Measurements from ENCODE around the gene CABP4.
"Not testable (repeated sequence)": the region's sequence is repeated elsewhere in the genome, so short reads cannot be mapped to it uniquely, and the experiment has no call there.

Gene CABP4

DNA sequence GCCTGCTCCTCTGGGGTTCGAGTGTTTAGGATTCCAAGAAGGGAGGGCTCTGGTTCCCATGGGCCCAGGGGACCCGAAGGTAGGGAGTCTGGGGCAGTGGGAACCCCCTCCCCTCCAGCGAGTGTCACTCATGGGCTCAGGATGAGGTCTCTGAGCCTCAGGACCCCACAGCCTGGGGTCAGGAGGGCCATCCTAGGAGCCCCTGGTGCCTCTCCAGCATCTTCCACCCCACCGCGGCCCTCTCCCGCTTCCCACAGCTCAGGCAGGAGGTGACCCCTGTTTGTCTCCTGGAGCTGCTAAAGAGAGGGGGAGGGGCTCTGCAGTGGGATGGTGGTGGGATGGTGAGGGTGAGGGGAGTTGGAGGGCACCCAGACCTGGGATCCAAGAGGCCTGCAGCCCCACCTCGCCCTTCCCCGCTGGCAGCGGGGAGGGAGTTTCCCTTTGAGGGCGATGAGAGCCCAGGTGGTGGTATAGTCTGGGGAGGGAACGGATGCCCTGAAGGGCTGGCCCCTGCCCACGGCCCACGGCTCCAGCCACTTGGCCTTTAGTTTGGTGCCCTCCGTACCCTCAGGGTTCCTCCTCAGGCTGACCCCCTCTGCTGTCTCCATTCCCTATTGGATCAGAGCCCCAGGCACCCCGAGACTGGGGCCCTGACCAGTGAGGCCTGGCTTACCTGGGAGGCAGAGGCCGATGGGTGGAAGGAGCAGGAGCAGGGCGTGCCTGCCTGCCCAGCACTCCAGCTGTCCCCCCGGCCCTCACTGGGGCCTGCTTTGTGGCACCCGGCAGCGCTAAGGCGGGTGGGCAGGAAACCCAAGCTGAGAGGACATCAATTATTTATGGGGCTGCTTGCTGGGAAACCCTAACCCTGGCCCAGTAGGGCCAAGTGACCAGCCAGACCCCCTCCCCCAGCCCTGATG is 1.1 kb upstream of the CABP4 start:
- no peak for DNase-seq (ENCODE audit: low read depth in 2 of 2)

DNA sequence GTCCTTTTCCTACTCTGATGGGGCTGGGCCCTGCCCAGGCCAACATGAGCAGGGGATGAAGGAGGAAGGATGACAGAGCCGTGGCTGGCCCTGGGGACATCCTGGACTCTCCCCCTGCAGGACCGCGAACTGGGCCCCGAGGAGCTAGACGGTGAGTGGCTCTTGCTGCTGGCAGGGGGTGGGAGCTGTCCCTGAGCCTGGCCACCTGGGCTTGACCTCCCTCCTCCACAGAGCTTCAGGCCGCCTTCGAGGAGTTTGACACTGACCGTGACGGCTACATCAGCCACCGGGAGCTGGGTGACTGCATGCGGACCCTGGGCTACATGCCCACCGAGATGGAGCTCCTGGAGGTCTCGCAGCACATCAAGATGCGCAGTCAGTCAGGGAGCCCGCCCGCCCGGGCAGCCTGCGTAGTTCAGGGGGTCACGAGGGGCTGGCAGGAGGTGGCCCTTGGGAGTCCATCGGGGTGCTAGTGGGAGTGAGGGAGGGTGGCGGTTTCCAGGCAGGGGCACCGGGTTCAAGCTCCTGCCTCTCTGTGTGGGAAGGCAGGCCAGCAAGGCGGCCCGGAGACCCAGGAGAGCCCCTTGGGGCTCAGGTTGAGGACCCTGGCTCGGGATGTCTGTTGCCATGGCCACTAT is 1.0 kb downstream of the CABP4 start:
- no peak for DNase-seq (ENCODE audit: low read depth in 2 of 2)

DNA sequence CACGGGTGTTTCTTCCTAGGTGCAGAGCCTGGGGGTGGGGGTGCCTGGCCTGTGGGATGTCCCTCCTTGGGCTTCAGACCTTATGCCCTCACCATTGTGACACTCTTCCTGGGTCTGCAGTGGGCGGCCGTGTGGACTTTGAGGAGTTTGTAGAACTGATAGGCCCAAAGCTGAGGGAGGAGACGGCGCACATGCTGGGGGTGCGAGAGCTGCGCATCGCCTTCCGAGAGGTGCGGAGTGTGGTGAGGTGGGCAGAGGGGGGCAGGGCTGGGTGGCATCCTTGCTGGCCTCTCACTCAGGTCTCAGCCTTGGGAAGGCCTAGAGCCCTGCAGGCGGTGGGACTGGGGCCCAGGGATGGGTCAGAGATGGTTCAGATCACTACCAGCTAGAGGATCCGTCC is 2.3 kb downstream of the CABP4 start:
- DNase-seq (ENCODE audit: low read depth in 2 of 2): no peak

DNA sequence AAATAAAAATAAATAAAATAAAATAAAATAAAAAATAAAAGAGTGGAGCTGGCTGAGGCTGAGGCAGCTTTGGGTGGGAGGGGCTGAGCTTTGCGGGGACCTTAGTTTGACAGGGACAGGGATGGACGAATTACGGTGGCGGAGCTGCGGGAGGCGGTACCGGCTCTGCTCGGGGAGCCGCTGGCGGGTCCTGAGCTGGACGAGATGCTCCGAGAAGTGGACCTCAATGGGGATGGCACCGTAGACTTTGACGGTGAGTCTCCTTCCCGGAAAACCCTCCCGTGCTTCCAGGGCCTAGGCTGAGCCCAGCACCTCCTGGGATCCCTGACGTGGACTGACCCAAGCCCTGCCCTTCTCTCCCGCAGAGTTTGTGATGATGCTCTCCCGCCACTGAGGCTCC is 3.1 kb downstream of the CABP4 start:
- no peak for DNase-seq (ENCODE audit: low read depth in 2 of 2)

DNA sequence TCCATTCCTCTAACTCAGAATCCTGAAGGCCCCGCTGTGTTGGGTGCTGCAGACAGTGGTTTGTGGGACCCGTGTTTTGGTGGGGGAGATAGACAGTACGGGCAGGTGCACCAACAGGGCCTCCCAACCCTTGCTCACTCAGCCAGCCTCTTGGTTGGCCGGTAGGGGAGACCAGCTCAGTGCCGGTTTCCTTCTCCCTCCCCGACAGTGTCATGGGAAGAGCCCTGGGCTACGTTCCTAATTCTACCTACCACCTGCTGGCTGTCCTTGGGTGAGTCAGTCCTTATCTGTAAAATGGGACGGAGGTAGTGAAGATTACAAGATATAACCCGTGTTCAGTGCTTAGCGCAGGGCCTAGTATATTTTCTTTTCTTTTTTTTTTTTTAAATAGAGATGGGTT is 8.0 kb downstream of the CABP4 start:
- DNase-seq (ENCODE audit: low read depth in 2 of 2): no peak

DNA sequence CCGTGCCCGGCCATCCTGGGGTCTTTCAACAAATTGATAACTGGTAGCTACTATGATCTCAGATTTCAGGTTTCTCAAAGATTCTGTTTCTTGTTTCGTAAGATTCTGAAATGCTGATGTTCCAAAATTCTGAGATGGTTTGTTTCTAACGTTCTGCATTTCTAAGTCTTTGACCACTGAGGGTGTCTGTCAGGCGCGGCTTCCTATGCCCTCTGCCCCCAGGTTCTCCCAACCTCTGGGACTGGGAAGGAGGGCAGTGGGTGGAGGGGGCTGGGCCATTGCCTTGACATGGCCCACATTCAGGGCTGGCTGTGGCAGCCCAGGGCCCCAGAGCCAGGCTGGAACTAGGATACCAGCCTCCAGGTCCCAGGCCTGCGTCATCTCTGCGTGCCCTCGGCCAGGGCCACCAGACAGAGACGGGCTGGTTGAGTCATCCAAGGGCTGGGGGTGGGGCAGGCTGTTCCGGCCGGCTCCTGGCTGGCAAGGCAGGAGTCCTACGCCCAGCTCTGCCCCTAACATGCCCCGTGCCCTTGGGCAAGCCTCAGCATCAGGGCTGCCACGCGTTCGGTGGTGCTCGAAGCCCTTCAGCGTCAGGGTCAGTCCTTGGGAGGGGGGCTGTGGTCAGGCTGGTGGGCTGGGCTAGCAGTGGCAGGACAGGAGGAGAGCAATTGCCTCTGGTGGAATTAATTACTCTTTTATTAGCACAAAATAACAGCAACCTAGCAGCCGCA is 8.7 kb downstream of the CABP4 start:
- no peak for DNase-seq (ENCODE audit: low read depth in 2 of 2)

DNA sequence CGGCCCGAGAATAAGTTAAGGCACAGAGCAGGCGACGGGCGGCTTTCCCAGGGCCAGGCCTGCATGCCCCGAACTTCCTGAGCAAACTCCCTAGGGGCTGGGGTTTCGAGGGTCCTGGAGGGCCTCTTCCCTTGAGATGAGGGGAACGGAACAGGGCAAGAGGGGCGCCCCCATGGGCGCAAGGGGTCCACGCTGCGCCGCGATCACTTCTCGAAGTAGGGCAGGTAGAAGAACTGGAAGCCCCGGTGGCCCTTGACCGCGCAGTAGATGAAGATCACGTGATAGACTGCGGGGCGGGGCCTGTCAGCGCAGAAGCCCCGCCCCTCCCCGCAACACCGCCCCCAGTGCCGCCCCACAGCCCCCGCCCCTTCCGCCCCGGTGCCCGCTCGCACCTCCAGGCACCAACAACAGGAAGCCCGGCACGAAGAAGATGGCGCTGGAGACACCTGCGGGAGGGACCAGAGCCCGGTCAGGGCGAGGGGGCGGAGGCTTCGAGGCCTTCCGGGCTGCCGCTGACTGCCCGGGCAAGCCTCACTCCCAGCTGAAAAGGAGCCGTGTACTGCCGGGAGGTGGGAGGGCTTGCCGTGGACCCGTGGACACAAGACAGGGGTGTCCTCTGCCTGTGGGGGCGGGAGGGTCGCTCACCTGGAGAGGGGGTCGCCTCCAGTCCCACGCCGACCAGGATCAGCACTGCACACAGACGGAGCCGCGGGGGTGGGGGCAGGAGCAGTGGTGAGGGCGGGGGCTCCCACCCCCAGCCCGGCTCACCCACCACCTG is 9.4 kb downstream of the CABP4 start:
- peak; percentile 91 to 92 for DNase-seq (ENCODE audit: low read depth in 2 of 2)

DNA sequence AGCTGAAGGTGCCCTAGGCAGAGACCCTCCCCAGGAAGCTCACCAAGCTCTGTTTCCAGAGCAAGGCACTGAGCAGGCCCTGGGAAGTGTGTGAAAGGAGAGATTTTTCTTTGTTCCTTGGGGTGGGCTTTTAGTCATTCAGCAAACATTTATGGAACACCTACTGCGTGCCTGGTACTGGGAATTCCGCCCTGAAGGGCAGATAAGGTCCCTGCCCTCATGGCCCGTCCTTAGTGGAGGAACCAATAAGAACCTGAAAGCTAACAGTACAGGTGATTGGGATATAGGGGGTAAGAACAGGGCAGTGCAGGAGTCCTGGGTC is 10.0 kb downstream of the CABP4 start:
- no peak for DNase-seq (ENCODE audit: low read depth in 2 of 2)

DNA sequence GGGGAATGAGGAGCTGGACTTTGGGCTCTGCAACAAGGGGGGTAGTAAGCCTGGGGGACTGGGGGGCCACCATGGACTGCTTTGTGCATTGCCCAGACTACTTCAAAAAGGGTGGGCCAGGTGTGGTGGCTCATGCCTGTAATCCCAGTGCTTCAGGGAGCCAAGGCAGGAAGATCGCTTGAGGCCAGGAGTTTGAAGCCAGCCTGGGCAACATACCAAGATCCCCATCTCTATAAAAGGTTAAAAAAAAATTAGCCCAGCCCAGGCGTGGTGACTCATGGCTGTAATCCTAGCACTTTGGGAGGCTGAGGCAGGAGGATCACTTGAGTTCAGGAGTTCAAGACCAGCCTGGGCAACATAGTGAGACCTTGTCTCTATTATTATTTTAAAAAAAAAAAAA is 10.4 kb downstream of the CABP4 start:
- DNase-seq (ENCODE audit: low read depth in 2 of 2): not testable (repeated sequence)

DNA sequence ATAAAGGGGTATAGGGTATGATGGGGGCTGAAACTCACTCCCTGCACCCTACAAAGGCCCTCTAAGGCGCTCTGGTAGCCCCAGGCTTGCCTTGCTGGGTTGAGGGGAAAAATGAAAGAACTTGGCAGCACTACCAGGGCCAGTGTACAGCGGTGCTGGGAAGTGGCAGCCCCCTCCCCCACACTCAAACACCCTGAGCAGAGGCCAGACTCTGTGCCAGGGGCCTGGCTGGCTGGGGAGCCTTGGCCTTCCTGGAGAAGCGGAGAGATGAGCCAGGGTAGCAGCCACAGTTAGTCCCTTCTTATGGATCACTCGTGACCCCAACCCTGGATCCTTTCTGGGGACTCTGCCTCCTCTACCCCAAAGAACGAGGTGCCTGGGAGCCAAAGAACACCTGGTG is 11.2 kb downstream of the CABP4 start:
- no peak for DNase-seq (ENCODE audit: low read depth in 2 of 2)

DNA sequence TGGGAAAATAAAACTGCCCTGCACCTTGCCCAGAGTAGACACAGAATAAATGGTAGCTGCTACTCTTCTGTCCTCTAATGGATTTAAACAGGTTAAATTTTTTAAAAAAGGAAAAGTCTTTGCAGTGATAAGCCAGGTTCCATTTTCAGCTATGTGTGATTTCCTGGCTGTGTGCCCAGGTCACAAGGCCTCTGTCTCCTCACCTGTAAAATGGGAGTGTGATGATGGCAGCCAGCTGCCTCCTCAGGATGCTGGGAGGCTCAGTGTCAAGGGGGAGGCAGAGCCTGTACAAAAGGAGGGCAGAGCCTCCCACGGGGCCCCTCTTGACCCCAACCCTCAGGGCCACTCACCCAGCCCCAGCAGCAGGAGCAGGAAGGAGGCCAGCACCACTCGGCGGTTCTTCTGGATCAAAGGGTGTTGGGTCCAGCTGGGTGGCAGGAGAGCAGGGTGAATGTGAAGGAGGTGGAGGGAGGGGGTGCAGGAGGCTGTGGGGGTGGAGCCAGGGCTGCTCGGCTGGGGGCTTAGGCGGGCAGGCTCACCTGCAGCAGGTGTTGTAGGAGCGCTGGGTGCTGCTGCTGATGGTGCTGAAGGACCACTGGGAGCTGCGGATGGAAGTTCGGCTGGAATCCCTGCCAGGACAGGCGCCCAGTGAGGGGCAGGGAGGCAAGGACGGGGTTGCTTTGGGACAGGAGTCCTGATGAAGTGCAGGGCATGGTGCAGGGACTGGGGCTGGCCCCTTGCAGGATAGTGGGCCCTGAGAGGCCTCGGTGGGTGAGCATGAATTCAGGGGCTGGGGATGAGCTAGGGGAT is 12.0 kb downstream of the CABP4 start:
- DNase-seq (ENCODE audit: low read depth in 2 of 2): no peak

DNA sequence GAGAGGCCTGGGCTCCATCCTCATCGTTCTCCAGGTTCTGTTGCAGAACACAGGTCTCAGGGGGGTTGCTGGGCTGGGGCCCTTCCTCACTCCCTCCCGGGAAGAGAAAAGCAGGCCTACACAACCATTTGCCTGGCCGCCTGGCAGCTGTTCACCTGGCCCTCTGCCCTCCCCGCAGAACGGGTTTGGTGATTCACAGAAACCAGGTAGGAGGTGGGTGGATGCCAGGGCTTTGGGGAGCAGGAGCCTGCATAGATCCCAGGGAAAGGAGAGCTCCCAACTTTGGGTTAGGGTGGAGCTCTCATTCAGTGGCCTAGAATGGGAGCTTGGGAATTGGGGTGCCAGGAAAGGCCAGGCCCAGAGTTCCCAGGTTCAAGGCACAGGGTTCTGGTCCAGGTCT is 12.9 kb downstream of the CABP4 start:
- DNase-seq (ENCODE audit: low read depth in 2 of 2): no peak

DNA sequence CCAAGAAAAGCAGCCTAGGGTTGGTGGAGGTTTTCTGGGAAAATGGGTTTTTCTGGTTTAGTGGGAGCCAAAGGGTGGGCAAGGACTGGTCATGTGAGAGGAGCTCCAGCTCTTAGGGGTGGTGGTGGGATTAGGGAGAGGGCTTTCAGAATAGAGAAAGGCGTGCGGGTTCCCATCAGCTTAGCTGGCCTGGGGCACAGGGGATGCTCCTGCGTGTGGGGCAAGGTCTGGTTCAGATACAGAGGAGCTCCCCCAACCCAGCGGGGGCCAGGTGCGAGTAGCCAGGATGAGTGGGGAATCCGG is 13.3 kb downstream of the CABP4 start:
- no peak for DNase-seq (ENCODE audit: low read depth in 2 of 2)

DNA sequence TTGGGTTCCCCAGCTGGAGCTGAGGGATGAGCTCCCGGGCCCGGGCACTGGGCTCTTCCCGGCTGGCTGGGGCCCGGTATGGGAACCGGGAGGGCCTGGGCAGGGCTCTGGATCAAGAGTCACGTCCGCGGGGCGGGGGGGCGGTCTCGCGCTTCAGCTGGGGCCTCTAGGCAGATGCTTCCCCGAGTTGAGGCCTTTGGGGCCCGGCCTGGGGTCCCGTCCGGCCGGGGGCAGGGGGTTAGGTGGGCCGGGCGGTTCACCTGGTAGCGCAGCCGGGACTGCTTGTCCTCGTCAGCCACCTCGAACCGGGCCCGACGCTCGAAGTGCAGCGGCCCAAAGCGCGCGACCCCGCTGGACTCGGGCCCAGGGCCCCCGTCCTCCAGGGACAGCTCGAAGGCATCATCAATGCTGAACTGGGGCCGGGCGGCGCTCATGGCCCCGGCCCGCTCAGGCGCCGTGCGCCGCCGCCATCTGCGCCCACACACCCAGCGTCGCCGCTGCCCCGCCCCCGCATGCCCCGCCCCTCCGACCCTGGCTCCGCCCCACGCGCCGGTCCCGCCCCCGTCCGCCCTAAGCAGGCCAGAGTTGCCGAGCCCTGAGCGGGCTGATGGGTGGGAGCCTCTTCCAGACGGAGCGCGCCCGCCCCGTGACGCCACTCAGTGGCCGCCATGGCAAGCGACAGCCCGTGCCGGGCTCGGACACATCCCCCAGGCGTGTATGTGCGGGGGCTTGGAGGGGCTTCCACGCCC is 13.8 kb downstream of the CABP4 start, which contains the start of gene TMEM134:
TSS of gene TMEM134 (minus strand) at position 493 of the 749 bp plus-strand sequence. CDS start at position 434, 59 bp downstream.
- peak; percentile 88 to 91 for DNase-seq (ENCODE audit: low read depth in 2 of 2)

DNA sequence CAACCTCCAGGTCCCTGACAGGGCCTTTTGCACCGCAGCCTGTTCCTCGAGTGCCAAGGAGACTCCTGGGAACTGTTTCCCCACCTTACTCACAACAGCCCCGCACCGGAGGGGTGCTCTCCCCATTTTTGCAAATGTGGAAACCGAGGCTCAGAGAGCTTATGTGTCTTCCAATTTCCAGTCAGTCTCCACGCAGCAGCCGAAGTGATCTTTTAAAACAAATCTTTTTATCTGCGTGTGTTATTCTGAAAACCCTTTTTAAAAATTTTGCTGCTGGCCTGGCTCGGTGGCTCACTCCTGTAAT is 14.3 kb downstream of the CABP4 start:
- no peak for DNase-seq (ENCODE audit: low read depth in 2 of 2)

DNA sequence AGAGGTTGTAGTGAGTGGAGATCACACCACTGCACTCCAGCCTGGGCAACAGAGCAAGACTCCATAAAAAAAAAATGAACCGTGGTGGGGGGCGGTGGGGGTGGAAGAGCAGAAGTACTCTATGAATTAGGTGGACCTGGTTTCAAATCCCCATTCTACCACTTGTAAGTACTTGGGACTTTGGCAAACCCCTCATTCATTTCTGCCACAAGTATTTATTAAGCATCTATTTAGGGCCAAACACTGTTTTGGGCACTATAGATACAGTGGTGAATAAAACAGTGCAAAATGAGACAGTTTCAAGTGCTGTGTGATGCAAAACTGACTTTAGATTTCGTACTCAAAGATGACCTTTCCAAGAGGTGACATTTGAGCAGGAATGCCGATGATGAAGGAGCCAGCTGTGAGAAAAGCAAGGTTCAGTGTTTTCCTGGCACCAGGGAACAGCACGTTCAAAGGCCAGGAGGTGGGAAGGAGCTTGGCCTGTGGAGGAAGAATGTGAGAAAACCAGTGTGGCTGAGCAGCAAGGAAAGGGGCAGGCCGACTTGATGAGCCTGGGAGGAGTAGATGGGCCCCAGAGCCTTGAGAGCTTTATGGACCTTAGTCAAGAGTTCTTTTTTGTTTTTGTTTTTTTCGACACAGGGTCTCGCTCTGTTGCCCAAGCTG is 15.3 kb downstream of the CABP4 start:
- no peak for DNase-seq (ENCODE audit: low read depth in 2 of 2)

DNA sequence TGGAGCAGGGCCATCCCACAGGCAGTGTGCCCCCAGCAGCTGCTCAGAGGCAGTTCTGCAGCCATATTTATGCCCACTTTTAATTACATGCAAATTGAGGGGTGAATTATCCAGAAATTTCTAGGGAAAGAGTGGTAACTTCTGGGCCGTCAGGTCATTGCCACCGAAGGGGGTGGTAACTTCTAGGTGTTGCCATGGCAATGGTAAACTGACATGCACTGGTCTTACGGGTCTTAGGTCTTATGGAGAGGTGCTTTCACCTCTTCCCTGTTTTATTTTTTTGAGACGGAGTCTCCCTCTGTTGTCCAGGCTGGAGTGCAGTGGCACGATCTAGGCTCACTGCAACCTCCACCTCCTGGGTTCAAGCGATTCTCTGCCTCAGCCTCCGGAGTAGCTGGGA is 17.7 kb downstream of the CABP4 start:
- no peak for DNase-seq (ENCODE audit: low read depth in 2 of 2)

DNA sequence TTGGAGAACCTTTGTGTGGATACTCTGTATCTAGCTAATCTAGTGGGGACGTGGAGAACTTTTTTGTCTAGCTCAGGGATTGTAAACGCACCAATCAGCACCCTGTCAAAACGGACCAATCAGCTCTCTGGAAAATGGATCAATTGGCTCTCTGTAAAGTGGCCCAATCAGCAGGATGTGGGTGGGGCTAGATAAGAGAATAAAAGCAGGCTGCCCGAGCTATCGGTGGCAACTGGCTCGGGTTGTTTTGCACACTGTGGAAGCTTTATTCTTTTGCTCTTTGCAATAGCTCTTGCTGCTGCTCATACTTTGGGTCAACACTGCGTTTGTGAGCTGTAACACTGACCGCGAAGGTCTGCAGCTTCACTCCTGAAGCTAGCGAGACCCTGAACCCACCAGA is 21.5 kb downstream of the CABP4 start:
- not testable (repeated sequence) for DNase-seq (ENCODE audit: low read depth in 2 of 2)

DNA sequence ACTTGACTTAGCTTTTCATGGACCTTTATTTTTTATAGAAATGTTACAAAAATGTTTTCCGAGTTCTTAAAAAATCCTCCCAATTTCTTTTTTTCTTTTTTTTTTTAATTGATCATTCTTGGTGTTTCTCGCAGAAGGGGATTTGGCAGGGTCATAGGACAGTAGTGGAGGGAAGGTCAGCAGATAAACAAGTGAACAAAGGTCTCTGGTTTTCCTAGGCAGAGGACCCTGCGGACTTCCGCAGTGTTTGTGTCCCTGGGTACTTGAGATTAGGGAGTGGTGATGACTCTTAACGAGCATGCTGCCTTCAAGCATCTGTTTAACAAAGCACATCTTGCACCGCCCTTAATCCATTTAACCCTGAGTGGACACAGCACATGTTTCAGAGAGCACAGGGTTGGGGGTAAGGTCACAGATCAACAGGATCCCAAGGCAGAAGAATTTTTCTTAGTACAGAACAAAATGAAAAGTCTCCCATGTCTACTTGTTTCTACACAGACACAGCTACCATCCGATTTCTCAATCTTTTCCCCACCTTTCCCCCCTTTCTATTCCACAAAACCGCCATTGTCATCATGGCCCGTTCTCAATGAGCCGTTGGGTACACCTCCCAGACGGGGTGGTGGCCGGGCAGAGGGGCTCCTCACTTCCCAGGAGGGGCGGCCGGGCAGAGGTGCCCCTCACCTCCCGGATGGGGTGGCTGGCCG is 22.3 kb downstream of the CABP4 start:
- DNase-seq (ENCODE audit: low read depth in 2 of 2): not testable (repeated sequence)
